CD1c-positive myeloid dendritic cell (primary cell): ENCODE data around the gene PPP6R3.
A peak's percentile ranks its signal among the peaks of the same experiment; 100 is the strongest.
"Not testable (repeated sequence)": the region's sequence is repeated elsewhere in the genome, so short reads cannot be mapped to it uniquely, and the experiment has no call there.

Source experiments
- DNase-seq: peaks from one replicate; pipeline ENCODE4 v3.0.0-alpha.2; 2016; ENCODE audit errors: extremely low spot score

PPP6R3 gene

GRCh38 chr11:68457216-68457897 lies 3.2 kb upstream of the PPP6R3 start:
- no peak for DNase-seq

GRCh38 chr11:68457898-68458249 lies 2.7 kb upstream of the PPP6R3 start:
- no peak for DNase-seq

GRCh38 chr11:68458340-68458739 lies 2.2 kb upstream of the PPP6R3 start:
- DNase-seq: not testable (repeated sequence)

GRCh38 chr11:68459886-68460740 lies 439 bp upstream of the PPP6R3 start:
- DNase-seq: peak; percentile 97

GRCh38 chr11:68461575-68461917 lies 994 bp downstream of the PPP6R3 start:
- DNase-seq: peak; percentile 24

- DNase-seq: no peak
Observed at GRCh38 chr11:68463714-68464113, 3.2 kb downstream of the PPP6R3 start.

GRCh38 chr11:68467201-68467834 lies 6.8 kb downstream of the PPP6R3 start:
- DNase-seq: no peak

- no peak for DNase-seq
Observed at GRCh38 chr11:68468217-68468828, 7.8 kb downstream of the PPP6R3 start.

GRCh38 chr11:68469122-68469521 lies 8.6 kb downstream of the PPP6R3 start:
- no peak for DNase-seq

- DNase-seq: no peak
Observed at GRCh38 chr11:68469642-68470041, 9.1 kb downstream of the PPP6R3 start.

GRCh38 chr11:68470304-68470811 lies 9.8 kb downstream of the PPP6R3 start:
- DNase-seq: no peak

- DNase-seq: peak; percentile 66
Observed at GRCh38 chr11:68471360-68472340, 11.1 kb downstream of the PPP6R3 start.

GRCh38 chr11:68472778-68473177 lies 12.2 kb downstream of the PPP6R3 start:
- no peak for DNase-seq

GRCh38 chr11:68473693-68474092 lies 13.1 kb downstream of the PPP6R3 start:
- DNase-seq: no peak

- not testable (repeated sequence) for DNase-seq
Observed at GRCh38 chr11:68475626-68476025, 15.1 kb downstream of the PPP6R3 start.

- DNase-seq: no peak
Observed at GRCh38 chr11:68479390-68479789, 18.8 kb downstream of the PPP6R3 start.

GRCh38 chr11:68480193-68480592 lies 19.6 kb downstream of the PPP6R3 start:
- DNase-seq: no peak

GRCh38 chr11:68480852-68481510 lies 20.4 kb downstream of the PPP6R3 start:
- DNase-seq: no peak

- no peak for DNase-seq
Observed at GRCh38 chr11:68481579-68482240, 21.2 kb downstream of the PPP6R3 start.

- DNase-seq: no peak
Observed at GRCh38 chr11:68488623-68489022, 28.1 kb downstream of the PPP6R3 start.
